Pulmonary artery endothelial cell (primary cell): Measurements from ENCODE around the gene GALNT10. TPM values are rescaled to one million over a fixed set of nuclear protein-coding genes. Genes with fewer than 3 reads are reported as not detected.

ENCODE experiments used
- DNase-seq: peaks from one replicate; pipeline ENCODE4 v3.0.0-alpha.2; 2011; ENCODE audit warnings: low read depth, low spot score
- total RNA-seq: library from RNA; depleted of rRNA; stranded (reverse); fragments of >200 nt; gene quantifications from 2 replicates; pipeline ENCODE4 v1.2.3, GENCODE V29; 2014

GALNT10 gene
- total RNA-seq, 1 donor from 2014 or later: 39.5 TPM

DNA sequence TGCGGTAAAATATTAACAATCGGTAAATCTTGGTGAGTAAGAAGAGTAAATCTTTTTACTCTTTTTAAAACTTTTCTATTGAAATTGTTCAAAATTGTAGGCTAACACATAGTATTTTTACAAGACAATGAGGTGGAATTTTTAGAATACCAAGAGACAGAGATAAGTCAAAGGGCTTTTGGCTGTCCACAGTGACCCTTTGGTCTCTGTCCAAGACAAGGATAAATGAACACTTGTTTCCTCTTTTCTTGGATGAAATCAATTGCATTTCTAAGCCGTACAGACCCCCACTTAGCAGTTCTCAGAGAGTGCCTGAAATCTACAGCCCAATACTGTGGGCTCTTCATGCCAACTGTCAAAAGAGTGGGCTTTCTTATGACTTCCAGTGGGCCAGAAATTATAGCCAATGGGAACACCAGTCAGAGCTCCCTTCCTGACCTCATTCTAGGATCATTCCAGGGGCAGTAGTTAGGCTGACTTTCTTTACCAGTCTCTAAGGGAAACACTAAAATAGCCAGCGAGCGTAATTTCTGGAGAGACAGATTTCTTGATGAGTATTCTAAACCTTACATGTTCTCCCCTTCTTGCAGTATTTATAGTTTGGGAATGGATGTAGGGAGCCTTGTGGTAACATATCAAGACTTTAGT, 74.1 kb downstream of the GALNT10 start:
- no peak for DNase-seq

DNA sequence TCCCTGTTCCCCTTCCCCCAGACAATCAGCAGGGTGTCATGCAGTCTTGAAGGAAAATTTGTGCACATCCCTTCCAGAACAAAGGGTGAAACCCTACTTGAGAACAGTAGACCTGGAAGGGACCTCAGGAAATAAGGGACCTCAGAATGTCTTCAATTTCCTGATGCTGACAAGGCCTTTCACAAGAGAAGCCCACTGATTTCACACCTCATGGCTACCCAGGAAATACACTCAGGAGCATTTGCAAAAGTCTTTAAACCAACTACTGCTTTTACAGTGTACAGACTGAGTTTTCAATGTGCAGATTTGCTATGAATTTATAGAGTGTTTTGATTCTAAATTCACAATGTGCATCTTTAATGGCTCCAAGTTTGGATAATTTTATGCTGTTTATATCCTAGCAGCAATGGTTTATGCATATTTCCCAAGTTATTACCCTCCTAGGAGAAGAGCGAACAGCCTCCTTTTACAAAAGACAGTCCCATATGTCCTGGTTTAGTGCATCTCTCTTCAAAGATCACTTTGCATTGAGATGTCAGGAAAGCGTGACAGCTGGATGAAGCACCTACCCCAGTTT, 74.8 kb downstream of the GALNT10 start:
- DNase-seq: no peak

DNA sequence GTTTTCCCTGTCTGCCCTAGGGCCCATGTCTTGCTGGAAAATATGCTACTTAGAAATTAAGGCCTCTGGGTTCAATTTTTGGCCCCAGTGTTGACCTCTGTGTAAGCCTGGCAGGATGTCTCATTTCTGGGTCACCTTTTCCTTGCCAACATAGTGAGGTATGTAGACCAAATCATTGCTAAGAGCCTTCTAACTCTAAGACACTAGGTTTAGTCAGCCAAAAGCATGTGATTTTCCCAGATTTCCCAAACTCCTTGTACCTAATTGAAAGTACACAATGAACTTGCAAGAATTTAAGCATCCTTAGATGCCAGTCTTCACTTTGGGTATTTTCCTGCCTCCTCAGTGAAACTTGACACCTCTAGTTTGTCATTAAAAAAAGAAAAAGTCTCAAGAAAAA, 77.0 kb downstream of the GALNT10 start:
- DNase-seq: no peak

DNA sequence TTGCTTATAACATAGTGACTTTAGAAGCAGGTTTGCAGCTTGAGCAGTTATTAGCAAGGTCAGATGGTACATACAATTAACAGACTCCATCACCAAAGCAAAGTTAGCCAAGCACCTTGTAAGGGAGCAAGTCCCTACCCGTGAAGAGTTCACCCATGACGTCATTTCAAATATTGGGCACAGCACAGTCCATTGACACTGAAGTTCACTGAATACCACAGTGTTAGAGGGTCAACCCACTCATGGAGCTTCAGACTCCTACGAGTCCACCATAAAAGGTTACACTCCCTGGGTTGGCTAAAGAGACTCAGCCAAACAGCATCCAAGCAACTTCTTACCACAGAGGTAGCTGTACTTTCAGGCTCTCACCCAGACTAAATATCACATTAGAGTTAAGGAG, 77.5 kb downstream of the GALNT10 start:
- no peak for DNase-seq

DNA sequence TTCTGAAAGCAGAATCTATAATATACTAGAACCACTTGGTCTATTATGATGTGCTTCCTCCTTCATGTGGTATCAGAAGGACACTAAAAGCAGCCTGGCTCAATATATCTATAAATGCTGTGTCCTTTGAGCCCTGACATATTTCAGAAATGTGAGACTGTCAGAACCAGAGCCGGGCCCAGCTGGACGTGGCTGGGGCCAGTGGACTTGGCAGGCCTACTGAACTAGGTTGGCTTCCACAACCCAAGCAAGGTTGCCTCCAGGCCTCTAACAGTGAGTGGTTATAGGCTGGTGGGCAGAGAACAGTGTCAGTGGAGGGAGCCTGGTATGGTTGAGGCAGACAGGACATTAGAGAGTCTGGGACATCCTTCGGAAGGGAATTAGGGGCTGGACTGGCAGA, 78.9 kb downstream of the GALNT10 start:
- no peak for DNase-seq

DNA sequence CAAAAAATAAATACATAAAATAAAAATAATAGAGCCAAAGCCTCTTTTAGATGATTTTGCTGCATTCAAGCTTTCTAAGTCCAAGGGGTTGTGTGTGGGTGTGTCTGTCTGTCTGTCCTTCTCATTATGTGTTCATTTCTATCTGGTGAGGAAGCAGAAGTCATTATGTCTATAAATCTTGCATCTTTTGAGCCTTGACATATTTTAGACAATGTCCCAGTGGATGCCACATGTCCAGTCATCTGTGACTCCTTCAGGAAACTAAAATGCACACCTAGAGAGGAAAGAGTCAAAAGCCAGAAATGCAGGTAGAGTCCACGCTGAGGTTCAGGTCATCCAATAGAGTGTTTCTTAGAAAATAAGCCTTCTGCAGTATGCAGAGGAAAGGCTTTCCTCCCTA, 80.9 kb downstream of the GALNT10 start:
- no peak for DNase-seq

DNA sequence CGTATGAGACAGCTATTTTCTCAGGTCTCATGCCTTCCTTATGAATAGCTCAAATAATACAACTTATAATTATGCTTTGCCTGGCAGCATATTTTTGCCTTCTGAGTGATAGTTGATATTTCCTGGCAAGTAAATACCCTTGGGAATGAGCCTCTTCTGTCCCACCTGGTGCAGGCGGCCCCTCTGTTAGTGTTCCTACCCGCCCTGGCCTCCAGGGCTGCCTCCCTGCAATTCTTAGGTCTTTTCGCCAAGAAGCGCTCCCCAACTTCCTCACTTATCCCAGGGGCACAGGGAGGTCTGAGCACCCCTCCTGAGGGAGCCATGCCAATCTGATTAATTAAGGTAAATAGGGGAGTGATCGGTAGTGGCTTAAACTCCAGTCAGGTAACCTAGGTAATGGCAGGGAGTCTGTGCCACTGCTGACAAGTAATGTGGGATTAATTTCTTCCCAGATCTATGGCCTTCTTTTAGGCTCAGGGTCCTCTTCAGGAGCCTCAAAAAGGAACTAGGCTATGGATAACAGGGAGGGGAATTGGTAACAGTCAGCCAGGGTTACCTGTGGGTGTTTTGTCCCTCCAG, 81.5 kb downstream of the GALNT10 start:
- no peak for DNase-seq

DNA sequence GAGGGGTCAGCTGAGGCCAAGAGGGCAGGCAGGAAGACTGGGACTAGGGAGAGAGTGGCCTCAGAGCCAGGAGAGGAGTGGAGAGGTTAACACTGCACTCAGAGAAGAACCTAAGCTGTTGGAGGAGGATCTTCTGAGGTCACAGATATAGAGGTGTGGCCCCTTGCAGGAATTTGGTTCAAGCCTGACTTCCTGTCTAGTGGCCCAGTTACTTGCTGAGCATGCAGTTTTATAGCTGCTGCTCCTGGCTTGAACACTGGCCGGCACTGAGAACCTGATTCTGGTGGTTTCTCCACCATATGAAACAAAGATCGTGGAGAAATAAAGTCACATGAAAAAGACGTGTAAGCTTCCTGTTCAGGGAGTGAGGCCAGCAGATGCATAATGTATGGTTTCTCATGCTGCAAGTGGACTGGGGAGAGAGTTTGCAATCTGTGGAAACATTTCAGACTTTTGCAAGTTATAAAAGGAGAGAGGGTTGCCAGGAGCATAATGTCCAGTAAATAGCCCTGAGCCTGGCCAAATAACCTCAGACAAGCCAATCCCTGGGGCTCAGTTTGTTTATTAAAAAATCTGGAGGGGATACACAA, 82.6 kb downstream of the GALNT10 start:
- DNase-seq: no peak

DNA sequence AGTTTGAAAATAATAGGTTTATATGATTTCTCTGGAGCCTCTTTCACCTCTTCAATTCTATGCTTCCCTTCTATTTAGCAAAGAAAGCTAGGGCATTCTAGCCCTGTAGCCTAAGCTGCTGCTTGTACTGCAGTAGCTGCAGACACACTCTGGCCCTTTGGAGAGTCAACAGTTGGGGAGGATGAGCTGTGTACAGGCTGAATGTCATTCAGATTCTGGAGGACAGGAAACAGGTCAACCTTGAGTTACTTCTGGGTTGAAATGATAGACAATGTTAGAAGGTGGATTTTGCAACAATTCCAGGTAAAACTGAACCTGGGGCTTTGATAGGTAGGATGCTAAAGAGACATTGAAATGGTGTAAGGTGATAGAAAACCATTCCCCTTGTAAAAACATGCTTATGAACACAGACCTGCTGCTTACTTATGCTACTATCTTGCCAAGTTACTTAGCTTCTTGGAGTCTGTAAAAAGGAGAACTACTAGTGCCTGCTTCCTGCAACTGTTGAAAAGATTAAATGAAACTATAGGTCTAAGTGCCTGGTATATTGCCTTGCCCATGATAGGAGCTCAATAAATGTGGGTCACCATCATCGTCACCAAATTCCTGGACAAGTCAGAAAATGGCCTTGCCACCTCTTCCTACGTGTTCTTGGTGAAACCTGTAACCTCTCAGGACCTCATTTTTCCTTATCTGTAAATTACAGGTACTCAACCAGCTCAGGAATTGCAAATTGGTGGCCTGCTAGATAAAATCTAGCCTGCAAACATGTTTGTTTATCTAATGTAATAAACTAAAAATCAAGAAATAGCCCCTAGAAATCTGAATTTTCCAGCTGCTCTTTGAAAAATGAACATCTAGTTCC, 83.7 kb downstream of the GALNT10 start:
- no peak for DNase-seq

DNA sequence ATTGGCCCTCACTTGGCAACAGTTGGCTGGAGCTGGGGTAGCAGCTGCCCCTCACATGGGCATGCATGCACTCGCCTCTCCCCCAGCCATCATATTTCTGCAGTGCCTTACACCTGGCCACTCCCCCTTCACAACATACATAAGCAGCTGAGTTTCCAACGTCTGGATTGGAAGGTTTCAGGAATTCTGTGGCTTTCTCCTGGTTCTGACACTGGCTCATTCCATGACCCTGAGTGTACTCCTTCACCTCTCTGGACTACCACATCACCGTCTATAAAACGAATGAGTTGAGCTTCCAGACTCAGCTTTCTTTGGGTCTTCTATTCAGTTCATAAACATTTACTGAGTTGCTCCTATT, 84.3 kb downstream of the GALNT10 start:
- DNase-seq: no peak

DNA sequence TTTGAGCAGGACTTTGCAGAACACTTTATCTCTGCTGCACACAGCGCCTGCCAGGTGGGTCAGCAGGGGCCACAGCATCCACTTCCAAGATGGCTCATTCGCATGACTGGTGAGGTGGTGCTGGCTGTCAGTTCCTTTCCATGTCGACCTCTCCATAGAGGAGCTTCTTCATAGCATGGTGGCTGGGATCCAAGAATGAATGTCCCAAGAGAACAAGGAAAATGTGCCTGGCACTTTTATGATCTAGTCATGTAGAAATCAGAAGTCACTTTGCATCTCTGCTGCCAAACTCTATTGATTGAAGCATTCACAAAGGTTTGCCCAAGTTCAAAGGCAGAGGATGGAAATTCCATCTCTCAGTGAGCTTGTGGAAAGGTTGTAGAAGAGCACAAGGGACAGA, 85.0 kb downstream of the GALNT10 start:
- DNase-seq: no peak

DNA sequence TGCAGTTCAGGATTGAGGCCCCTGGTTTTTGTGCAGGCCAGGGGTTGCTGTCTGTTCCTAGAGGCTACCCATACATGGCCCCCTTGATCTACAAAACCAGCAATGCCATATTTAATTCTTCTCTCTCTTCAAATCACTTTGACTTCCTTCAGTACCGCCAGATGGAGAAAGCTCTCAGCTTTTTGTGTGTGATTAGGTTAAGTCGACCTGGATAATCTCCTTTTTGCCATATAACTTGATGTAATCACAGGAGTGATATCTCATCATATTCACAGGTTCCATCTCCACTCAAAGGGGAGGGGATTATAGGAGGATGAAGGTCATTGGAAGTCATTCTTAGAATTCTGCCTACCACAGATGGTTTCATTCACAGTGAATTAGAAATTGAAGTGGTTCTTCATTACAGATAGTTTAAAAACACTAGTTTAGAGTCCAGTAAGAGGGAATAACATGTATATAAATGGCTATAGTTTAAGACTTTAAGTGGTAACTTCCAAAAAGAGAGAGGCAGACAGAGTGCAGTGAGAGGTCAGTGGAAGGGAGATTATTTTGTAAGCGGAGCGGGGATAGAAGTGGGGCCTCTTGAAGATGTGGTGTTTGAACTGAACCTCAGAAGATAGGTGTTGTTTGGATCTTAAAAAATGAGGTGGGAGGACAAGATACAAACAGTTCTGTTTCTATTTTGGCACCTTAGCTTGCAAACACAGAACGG, 85.9 kb downstream of the GALNT10 start:
- DNase-seq: no peak

DNA sequence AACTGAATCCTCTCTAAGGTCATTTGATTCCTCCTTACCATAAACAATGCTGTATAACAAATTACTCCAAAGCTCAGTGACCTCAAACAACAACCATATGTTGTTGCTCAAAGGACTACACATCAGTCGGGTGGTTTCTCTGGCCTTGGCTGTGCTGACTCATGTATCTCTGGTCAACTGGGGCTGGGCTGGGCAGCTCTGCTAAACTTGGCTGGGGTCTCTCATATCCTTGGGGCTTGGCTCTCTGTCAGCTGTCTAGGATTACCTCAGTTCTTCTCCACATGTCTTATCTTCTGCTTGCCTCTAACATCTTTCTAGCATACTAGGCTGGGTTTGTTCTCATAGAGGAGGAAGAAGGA, 86.4 kb downstream of the GALNT10 start:
- DNase-seq: no peak

DNA sequence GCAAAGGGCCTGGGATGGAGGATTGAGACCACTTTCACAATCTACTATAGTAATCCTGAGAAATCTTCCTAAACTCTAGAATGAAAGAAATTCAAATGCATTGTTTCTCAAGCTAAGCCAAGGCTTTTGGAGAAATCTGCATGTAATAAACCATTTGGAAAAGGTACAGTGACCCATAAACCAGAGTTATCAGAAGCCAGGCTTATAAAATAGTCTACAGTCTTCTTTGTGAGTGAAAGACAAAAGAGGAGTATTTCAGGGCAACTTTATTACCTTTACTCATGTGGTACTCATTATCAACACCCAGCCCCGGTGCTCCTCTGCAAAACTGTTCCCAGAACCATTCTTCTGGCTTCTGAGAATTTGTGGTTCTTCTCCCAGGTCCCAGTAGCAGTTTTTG, 87.0 kb downstream of the GALNT10 start:
- no peak for DNase-seq

DNA sequence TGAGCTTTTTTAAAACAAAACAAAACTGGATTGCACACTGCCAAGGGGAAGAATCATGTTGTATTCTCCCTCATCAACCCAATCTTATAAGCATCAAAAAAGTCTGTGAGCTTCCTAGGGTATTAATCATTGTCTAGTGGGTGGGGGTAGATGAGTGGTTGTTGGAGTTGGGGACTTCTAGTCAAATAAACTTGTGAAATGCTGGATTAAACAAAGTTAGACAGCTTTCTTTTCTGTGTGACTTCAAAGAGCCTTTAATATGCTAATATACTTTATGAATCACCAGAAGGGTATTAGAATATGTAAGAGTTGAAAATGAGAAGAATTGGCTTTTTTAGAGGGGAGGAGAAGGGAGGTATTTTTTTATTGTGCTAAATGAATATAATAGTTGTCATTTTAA, 87.7 kb downstream of the GALNT10 start:
- DNase-seq: no peak

DNA sequence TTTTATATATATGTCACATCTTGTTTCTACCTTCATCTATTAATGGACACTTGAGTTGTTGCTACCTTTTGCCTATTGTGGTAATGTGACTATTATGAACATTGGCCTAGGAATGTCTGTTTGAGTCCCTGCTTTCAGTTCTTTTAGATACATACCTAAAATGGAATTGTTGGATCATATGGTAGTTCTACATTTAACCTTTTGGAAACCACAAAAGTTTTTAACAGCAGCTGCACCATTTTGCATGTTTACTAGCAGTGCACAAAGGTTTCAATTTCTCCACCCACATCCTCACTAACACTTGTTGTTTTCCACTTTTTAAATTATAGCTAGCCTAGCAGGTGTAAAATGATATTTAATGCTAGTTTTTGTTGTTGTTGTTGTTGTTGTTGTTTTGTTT, 88.4 kb downstream of the GALNT10 start:
- no peak for DNase-seq

DNA sequence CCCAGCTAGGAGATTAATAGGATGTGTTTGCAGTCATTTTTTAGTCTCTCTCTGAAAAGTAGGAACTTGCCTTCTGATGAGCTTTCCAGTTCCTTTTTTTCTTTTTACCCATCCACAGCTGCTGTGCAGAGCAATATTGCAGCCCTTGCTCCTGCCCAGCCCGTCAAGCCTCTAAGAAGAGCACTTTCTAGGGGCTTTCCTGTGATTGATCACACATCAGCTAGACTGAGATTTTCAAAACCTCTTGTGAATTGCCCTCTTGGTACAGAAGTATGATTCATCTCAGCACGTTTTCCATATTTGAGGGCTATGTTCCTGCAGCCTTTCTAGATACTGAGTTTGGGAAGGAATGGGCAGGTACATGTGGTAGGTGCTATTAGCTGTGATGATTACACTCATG, 93.9 kb downstream of the GALNT10 start:
- no peak for DNase-seq

DNA sequence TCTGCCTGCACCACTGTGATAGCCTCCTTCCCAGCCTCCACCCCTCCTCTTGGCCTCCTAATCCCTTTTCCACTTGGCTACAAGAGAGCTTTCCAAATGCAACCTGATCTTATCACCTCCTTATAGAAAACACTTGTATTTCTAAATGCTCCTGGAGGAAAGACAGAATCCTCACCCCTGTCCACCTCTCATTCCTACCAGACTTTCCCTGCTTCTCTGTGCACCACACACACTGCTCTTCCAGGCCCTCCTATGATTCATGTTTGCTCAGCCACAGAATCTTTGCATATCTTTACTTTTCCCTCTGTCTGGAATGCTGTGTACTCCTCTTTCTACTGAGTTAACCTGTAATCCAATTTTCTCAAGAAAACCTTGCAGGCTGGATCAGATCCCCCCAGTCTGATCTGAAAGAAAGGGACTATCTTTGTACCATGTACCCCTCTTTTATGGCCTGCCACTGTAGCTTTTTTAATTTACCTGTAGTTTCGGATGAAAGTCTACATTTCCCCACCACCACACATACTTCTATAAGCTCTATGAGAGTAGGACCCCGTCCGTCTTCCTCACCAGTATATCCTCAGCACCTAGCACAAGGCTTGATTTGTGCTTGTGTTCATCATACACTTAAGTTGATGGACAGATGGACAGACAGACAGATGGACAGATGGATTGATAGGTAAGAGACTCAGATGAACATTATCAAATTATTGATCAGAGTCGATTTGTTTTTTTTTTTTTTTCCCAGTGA, 95.3 kb downstream of the GALNT10 start:
- DNase-seq: no peak

DNA sequence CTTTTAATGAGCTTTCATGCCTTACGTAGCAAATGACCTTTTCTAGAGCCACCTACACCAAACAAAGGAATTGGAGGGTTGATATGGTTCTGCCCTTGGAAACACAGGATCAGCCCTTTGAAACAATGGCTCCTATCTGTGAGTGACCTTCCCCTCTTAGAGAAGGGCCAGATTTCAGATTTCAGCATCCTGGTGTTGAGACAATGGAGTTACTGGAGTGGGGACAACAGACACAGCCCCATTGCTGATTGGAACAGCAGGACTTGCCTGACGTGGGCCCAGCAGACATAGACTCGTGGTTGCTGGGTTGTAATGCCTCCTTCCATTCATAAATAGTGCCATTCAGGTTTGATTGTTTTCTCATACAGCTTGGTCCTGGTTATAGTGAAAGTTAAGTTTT, 96.0 kb downstream of the GALNT10 start:
- DNase-seq: no peak

DNA sequence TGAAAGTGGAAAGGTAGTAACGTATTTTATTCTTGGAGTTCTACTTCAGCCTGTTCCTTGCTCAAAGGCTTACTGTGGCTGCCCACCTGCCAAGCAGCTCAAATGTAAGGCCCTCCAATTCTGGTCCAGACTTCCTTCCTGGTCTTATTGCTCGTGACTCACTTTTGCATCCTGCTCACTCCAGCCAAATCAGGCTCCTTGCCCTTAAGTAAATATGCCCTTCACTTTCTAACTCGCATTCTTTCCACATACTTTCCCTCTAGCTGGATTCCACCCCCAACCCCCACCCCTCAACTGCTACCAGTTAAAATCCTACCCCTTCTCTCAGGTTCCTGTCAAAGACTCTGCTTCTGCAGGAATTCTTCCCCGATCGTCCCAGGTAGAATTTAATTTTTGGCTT, 96.6 kb downstream of the GALNT10 start:
- peak; percentile 93 for DNase-seq

DNA sequence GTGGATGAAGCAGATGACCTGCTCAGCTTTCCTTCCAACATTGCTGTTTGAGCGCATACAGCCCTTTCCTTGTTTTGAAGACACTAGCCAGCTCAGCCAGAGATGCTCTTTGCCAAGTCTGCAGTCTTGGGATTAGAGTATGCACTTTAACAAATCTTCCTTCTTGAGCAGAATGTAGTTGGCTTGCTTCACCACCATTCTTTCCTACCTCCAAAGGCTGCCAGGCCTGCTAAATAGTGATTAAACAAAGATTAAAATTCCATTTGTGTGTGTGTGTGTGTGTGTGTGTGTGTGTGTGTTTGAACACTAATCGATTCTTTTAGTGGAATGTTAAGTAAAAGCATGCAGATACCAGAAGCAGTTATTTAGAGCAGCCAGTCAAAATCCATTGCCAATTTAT, 97.6 kb downstream of the GALNT10 start:
- no peak for DNase-seq
